PC-3 (cell line): ENCODE data around the gene CASP6.

Source experiments
- CTCF ChIP-seq: fragments of 300-600 bp; sonication (generic); conservative IDR thresholded peaks from 2 replicates; pipeline ENCODE4 v1.5.1; 2017; ENCODE audit warnings: antibody characterized with exemption, low read depth, mild to moderate bottlenecking, low read length
- EZH2 ChIP-seq: fragments of 300-600 bp; sonication (generic); IDR thresholded peaks from one replicate; pipeline ENCODE4 v1.6.1; 2017; ENCODE audit warnings: antibody characterized with exemption, mild to moderate bottlenecking, low read length; ENCODE audit not compliant: unreplicated experiment
- EZH2phosphoT487 ChIP-seq: fragments of 300-600 bp; sonication (generic); IDR thresholded peaks from 2 replicates; pipeline ENCODE4 v1.6.1; 2018; ENCODE audit warnings: mild to moderate bottlenecking, antibody characterized with exemption, low read length, borderline replicate concordance

- TF ChIP-seq CTCF (no peak), EZH2 (no peak), EZH2phosphoT487 (no peak)
Observed at GRCh38 chr4:109703664-109704361, 568 bp upstream of the CASP6 start.
